Measurements from ENCODE around the gene IQCH. TPM values are rescaled to one million over a fixed set of nuclear protein-coding genes. Genes with fewer than 3 reads are reported as not detected.
"Not testable (repeated sequence)": the region's sequence is repeated elsewhere in the genome, so short reads cannot be mapped to it uniquely, and the experiment has no call there.

The IQCH gene
- total RNA-seq, 1 experiment from 2014 or later = 1.9 TPM

- ATAC-seq = no peak
- ChIA-PET CTCF (no interaction called here), POLR2A (no interaction called here)
- H3K4me1 Mint-ChIP-seq = peaks cover 31% of the 10 kb centered on the region
- no peak for DNase-seq (ENCODE audit: low spot score)
- H3K27me3 Mint-ChIP-seq (ENCODE audit: low read depth) = no peaks in the 10 kb centered on the region
- H3K27ac Mint-ChIP-seq = no peak overlapping the region
- H3K4me3 Mint-ChIP-seq = no peak overlapping the region
- H3K36me3 Mint-ChIP-seq = peaks cover 33% of the 10 kb centered on the region
- H3K9me3 Mint-ChIP-seq = peaks cover 17% of the 10 kb centered on the region
- TF ChIP-seq ATF6 (CRISPR knock-in tag; IDR thresholded peaks at IDR 0.05) = no peak
- TF ChIP-seq JAZF1 (CRISPR knock-in tag; IDR thresholded peaks at IDR 0.05) = no peak
- no peak for TF ChIP-seq IRF1 (CRISPR knock-in tag; IDR thresholded peaks at IDR 0.05)
- no peak for TF ChIP-seq NR2C2 (CRISPR knock-in tag; IDR thresholded peaks at IDR 0.05)
- no peak for TF ChIP-seq ZNF232 (CRISPR knock-in tag; IDR thresholded peaks at IDR 0.05)
These were observed 9.6 kb upstream of the IQCH start for GRCh38 chr15:67244971-67245478.

GRCh38 chr15:67246606-67247005, 8.0 kb upstream of the IQCH start:
- peak; percentile 47 for TF ChIP-seq NFYB (CRISPR knock-in tag; conservative IDR thresholded peaks at IDR 0.05; ENCODE audit: low read depth)
- Mint-ChIP-seq H3K4me1 (peaks cover 16% of the 10 kb centered on the region), H3K36me3 (peaks cover 33% of the 10 kb centered on the region), H3K9me3 (peaks cover 17% of the 10 kb centered on the region)
- DNase-seq (ENCODE audit: low spot score); H3K4me3 Mint-ChIP-seq; H3K27me3 Mint-ChIP-seq (ENCODE audit: low read depth); H3K27ac Mint-ChIP-seq; CTCF ChIA-PET; ATAC-seq; POLR2A ChIA-PET: not testable (repeated sequence)

- no peak for ATAC-seq
- H3K4me1 Mint-ChIP-seq = peaks cover 6% of the 10 kb centered on the region
- peaks cover 17% of the 10 kb centered on the region for H3K9me3 Mint-ChIP-seq
- no peak overlapping the region for H3K4me3 Mint-ChIP-seq
- H3K27me3 Mint-ChIP-seq (ENCODE audit: low read depth) = no peaks in the 10 kb centered on the region
- POLR2A ChIA-PET = no interaction called here
- no peak overlapping the region for H3K27ac Mint-ChIP-seq
- CTCF ChIA-PET = interaction anchor here (0.5 kb wide), 1 partner anchor 171 kb away, joined by 3 read pairs; no protein-coding TSS in a partner anchor
- TF ChIP-seq CBFB (CRISPR knock-in tag; IDR thresholded peaks at IDR 0.05; ENCODE audit: low read depth) = no peak
- TF ChIP-seq RORB (CRISPR knock-in tag; IDR thresholded peaks at IDR 0.05) = no peak
- no peak for TF ChIP-seq NFE2L1 (CRISPR knock-in tag; IDR thresholded peaks at IDR 0.05)
- TF ChIP-seq FOXP1 (CRISPR knock-in tag; IDR thresholded peaks at IDR 0.05; ENCODE audit: borderline replicate concordance) = no peak
- no peak for TF ChIP-seq MAX (CRISPR knock-in tag; IDR thresholded peaks at IDR 0.05)
- TF ChIP-seq FOXK1 (CRISPR knock-in tag; IDR thresholded peaks at IDR 0.05) = no peak
- TF ChIP-seq KAT7 (CRISPR knock-in tag; IDR thresholded peaks at IDR 0.05; ENCODE audit: borderline replicate concordance) = no peak
- TF ChIP-seq AR (CRISPR knock-in tag; IDR thresholded peaks at IDR 0.05) = no peak
- no peak for TF ChIP-seq FOXP4 (CRISPR knock-in tag; IDR thresholded peaks at IDR 0.05)
- TF ChIP-seq GRHL2 (CRISPR knock-in tag; IDR thresholded peaks at IDR 0.05; ENCODE audit: insufficient replicate concordance, severe bottlenecking) = no peak
- no peak for TF ChIP-seq MLX (CRISPR knock-in tag; IDR thresholded peaks at IDR 0.05)
- no peak for TF ChIP-seq IRF1 (CRISPR knock-in tag; IDR thresholded peaks at IDR 0.05)
- TF ChIP-seq EMX1 (CRISPR knock-in tag; IDR thresholded peaks at IDR 0.05) = no peak
- no peak for DNase-seq (ENCODE audit: low spot score)
- H3K36me3 Mint-ChIP-seq = peaks cover 33% of the 10 kb centered on the region
These were observed 6.5 kb upstream of the IQCH start for GRCh38 chr15:67248011-67248505.
